HEK293 (cell line): ENCODE measurements around the gene TAS1R1.

ENCODE experiments used
- CTCF ChIA-PET: fragments of 350-600 bp; formaldehyde crosslinking; extraction: SDS; loops from one replicate; lab custom pipeline; 2021; ENCODE audit warnings: antibody characterized with exemption; lab: Yijun Ruan, JAX
- POLR2A ChIA-PET: fragments of 300-600 bp; formaldehyde crosslinking; extraction: SDS; loops from one replicate; lab custom pipeline; 2020; ENCODE audit warnings: antibody characterized with exemption, inconsistent platforms; lab: Yijun Ruan, JAX
- H3K27ac ChIP-seq: fragments of 200-500 bp; sonication (Bioruptor generic); 2 replicates; pipeline ENCODE4 v1.5.1; 2014; ENCODE audit warnings: low read depth, low read length, control low read depth, inconsistent platforms; ENCODE audit errors: extremely low read depth
- H3K36me3 ChIP-seq, 2 experiments: fragments of 200-500 bp in 1 of 2; sonication (Bioruptor generic) in 1 of 2; 1 replicate in 1 of 2; 2 replicates in 1 of 2; pipeline ENCODE4 v1.5.1; 2014 to 2017; ENCODE audit warnings: inconsistent platforms in 2 of 2, low read length in 2 of 2; ENCODE audit not compliant: control insufficient read depth in 2 of 2, insufficient read depth in 1 of 2
- H3K4me1 ChIP-seq: fragments of 200-500 bp; sonication (Bioruptor generic); 2 replicates; pipeline ENCODE4 v1.5.1; 2014; ENCODE audit warnings: mild to moderate bottlenecking, low read length, inconsistent platforms; ENCODE audit not compliant: control insufficient read depth, insufficient read depth
- H3K4me3 ChIP-seq: 2 replicates; pipeline ENCODE4 v1.5.1; 2011; ENCODE audit warnings: low read depth, mild to moderate bottlenecking, control low read depth, low read length, moderate library complexity
- H3K9me3 ChIP-seq: fragments of 200-500 bp; sonication (Bioruptor generic); 2 replicates; pipeline ENCODE4 v1.5.1; 2014; ENCODE audit warnings: low read depth, low read length, inconsistent platforms; ENCODE audit not compliant: control insufficient read depth, insufficient read depth
- BCL11B ChIP-seq: fragments of 450-650 bp; formaldehyde crosslinking; IDR thresholded peaks from 2 replicates; pipeline ENCODE4 v1.5.1; 2016; ENCODE audit warnings: low read depth, missing biosample characterization, missing genetic modification characterization
- CTCF ChIP-seq: fragments of 450-650 bp; formaldehyde crosslinking; IDR thresholded peaks from 2 replicates; pipeline ENCODE4 v1.5.1; 2016; ENCODE audit warnings: missing biosample characterization, missing genetic modification characterization
- EGR2 ChIP-seq: fragments of 450-650 bp; formaldehyde crosslinking; IDR thresholded peaks from 2 replicates; pipeline ENCODE4 v1.5.1; 2016; ENCODE audit warnings: low read depth, missing biosample characterization, missing genetic modification characterization
- FEZF1 ChIP-seq: fragments of 450-650 bp; formaldehyde crosslinking; IDR thresholded peaks from 2 replicates; pipeline ENCODE4 v1.5.1; 2016; ENCODE audit warnings: missing biosample characterization, missing genetic modification characterization
- GLIS2 ChIP-seq: fragments of 450-650 bp; formaldehyde crosslinking; IDR thresholded peaks from 2 replicates; pipeline ENCODE4 v1.5.1; 2016; ENCODE audit warnings: missing biosample characterization, missing genetic modification characterization
- INSM2 ChIP-seq: fragments of 450-650 bp; formaldehyde crosslinking; IDR thresholded peaks from 2 replicates; pipeline ENCODE4 v1.5.1; 2016; ENCODE audit warnings: missing biosample characterization, missing genetic modification characterization
- SP7 ChIP-seq: fragments of 450-650 bp; formaldehyde crosslinking; IDR thresholded peaks from 2 replicates; pipeline ENCODE4 v1.5.1; 2016; ENCODE audit warnings: missing biosample characterization, missing genetic modification characterization
- ZBTB21 ChIP-seq: fragments of 450-650 bp; formaldehyde crosslinking; IDR thresholded peaks from 2 replicates; pipeline ENCODE4 v1.5.1; 2017; ENCODE audit warnings: missing biosample characterization, missing genetic modification characterization
- ZBTB26 ChIP-seq: fragments of 450-650 bp; formaldehyde crosslinking; optimal IDR thresholded peaks from 2 replicates; pipeline ENCODE3; 2016; ENCODE audit warnings: missing biosample characterization, mild to moderate bottlenecking, missing genetic modification characterization
- ZFP3 ChIP-seq: fragments of 450-650 bp; formaldehyde crosslinking; IDR thresholded peaks from 2 replicates; pipeline ENCODE4 v1.5.1; 2016; ENCODE audit warnings: low read depth, missing biosample characterization, missing genetic modification characterization
- ZFP37 ChIP-seq: fragments of 450-650 bp; formaldehyde crosslinking; IDR thresholded peaks from 2 replicates; pipeline ENCODE4 v1.5.1; 2016; ENCODE audit warnings: missing biosample characterization, missing genetic modification characterization
- ZNF114 ChIP-seq: fragments of 450-650 bp; formaldehyde crosslinking; IDR thresholded peaks from 2 replicates; pipeline ENCODE4 v1.5.0; 2017; ENCODE audit warnings: missing biosample characterization, missing genetic modification characterization
- ZNF140 ChIP-seq: fragments of 450-650 bp; formaldehyde crosslinking; IDR thresholded peaks from 2 replicates; pipeline ENCODE4 v1.5.1; 2016; ENCODE audit warnings: missing biosample characterization, missing genetic modification characterization
- ZNF175 ChIP-seq: fragments of 450-650 bp; formaldehyde crosslinking; IDR thresholded peaks from 2 replicates; pipeline ENCODE4 v1.5.1; 2016; ENCODE audit warnings: missing biosample characterization, missing genetic modification characterization
- ZNF18 ChIP-seq: fragments of 450-650 bp; formaldehyde crosslinking; IDR thresholded peaks from 2 replicates; pipeline ENCODE4 v1.5.1; 2016; ENCODE audit warnings: missing biosample characterization, missing genetic modification characterization
- ZNF202 ChIP-seq: fragments of 450-650 bp; formaldehyde crosslinking; IDR thresholded peaks from 2 replicates; pipeline ENCODE4 v1.5.1; 2016; ENCODE audit warnings: missing biosample characterization, missing genetic modification characterization, borderline replicate concordance
- ZNF221 ChIP-seq: fragments of 450-650 bp; formaldehyde crosslinking; IDR thresholded peaks from 2 replicates; pipeline ENCODE4 v1.5.1; 2017; ENCODE audit warnings: missing biosample characterization, missing genetic modification characterization, borderline replicate concordance
- ZNF266 ChIP-seq: fragments of 450-650 bp; formaldehyde crosslinking; IDR thresholded peaks from 2 replicates; pipeline ENCODE4 v1.5.1; 2016; ENCODE audit warnings: missing biosample characterization, missing genetic modification characterization, low read depth
- ZNF473 ChIP-seq: fragments of 450-650 bp; formaldehyde crosslinking; IDR thresholded peaks from 2 replicates; pipeline ENCODE4 v1.5.1; 2017; ENCODE audit warnings: missing biosample characterization, missing genetic modification characterization
- ZNF558 ChIP-seq: fragments of 450-650 bp; formaldehyde crosslinking; IDR thresholded peaks from 2 replicates; pipeline ENCODE4 v1.5.1; 2016; ENCODE audit warnings: missing biosample characterization, missing genetic modification characterization
- ZNF571 ChIP-seq: fragments of 450-650 bp; formaldehyde crosslinking; IDR thresholded peaks from 2 replicates; pipeline ENCODE4 v1.5.0; 2017; ENCODE audit warnings: missing biosample characterization, missing genetic modification characterization
- ZNF629 ChIP-seq: fragments of 450-650 bp; formaldehyde crosslinking; IDR thresholded peaks from 2 replicates; pipeline ENCODE4 v1.5.1; 2017; ENCODE audit warnings: missing biosample characterization, missing genetic modification characterization
- ZNF664 ChIP-seq: fragments of 450-650 bp; formaldehyde crosslinking; IDR thresholded peaks from 2 replicates; pipeline ENCODE4 v1.5.1; 2016; ENCODE audit warnings: missing biosample characterization, missing genetic modification characterization
- ZNF670 ChIP-seq: fragments of 450-650 bp; formaldehyde crosslinking; IDR thresholded peaks from 2 replicates; pipeline ENCODE4 v1.5.1; 2016; ENCODE audit warnings: missing biosample characterization, missing genetic modification characterization, low read depth
- ZNF701 ChIP-seq: fragments of 450-650 bp; formaldehyde crosslinking; IDR thresholded peaks from 2 replicates; pipeline ENCODE4 v1.5.1; 2016; ENCODE audit warnings: missing biosample characterization, missing genetic modification characterization
- ZNF768 ChIP-seq: fragments of 450-650 bp; formaldehyde crosslinking; IDR thresholded peaks from 2 replicates; pipeline ENCODE4 v1.5.1; 2018; ENCODE audit warnings: missing biosample characterization, mild to moderate bottlenecking, missing genetic modification characterization
- ZSCAN16 ChIP-seq: fragments of 450-650 bp; formaldehyde crosslinking; IDR thresholded peaks from 2 replicates; pipeline ENCODE4 v1.5.1; 2016; ENCODE audit warnings: missing biosample characterization, missing genetic modification characterization
- ZXDB ChIP-seq: fragments of 450-650 bp; formaldehyde crosslinking; IDR thresholded peaks from 2 replicates; pipeline ENCODE4 v1.5.1; 2016; ENCODE audit warnings: missing biosample characterization, missing genetic modification characterization

The TAS1R1 gene

GRCh38 chr1:6574818-6575217 is 19.7 kb downstream of the TAS1R1 start (continued):
- TF ChIP-seq CTCF (tag by site-specific recombination) (no peak), BCL11B (no peak), ZNF114 (no peak)

- Histone ChIP-seq H3K36me3 (peaks cover 0 to 20% of the 10 kb centered on the region in 2 experiments; a peak in 1 of 3 replicates), H3K4me3 (no peak overlapping the region), H3K9me3 (no peaks in the 10 kb centered on the region), H3K4me1 (peaks cover 9% of the 10 kb centered on the region), H3K27ac (no peak overlapping the region)
- TF ChIP-seq ZNF175 (tag by site-specific recombination) (no peak), ZSCAN16 (tag by site-specific recombination) (no peak), ZNF701 (tag by site-specific recombination) (no peak), ZNF266 (no peak), GLIS2 (tag by site-specific recombination) (no peak), ZNF140 (no peak), ZFP3 (tag by site-specific recombination) (no peak), EGR2 (tag by site-specific recombination) (no peak), ZNF670 (tag by site-specific recombination) (no peak), ZNF558 (tag by site-specific recombination) (no peak), ZNF768 (tag by site-specific recombination) (no peak), ZNF571 (tag by site-specific recombination) (no peak), ZNF202 (tag by site-specific recombination) (no peak)
- CTCF ChIA-PET, result interaction anchor here (0.5 to 1.4 kb wide), 4 partner anchors 24 to 389 kb away, joined by 3 to 9 read pairs (median 4); partner anchors contain the start of gene NOL9
- POLR2A ChIA-PET, result no interaction called here
Observed at GRCh38 chr1:6577831-6578525, 22.9 kb downstream of the TAS1R1 start.

- Histone ChIP-seq H3K36me3 (peaks cover 0 to 20% of the 10 kb centered on the region in 2 experiments; a peak in 1 of 3 replicates), H3K27ac (no peak overlapping the region), H3K4me1 (peaks cover 9% of the 10 kb centered on the region), H3K4me3 (no peak overlapping the region; the same call in 1 of the 2 replicates), H3K9me3 (no peaks in the 10 kb centered on the region)
- CTCF ChIA-PET, result interaction anchor here (0.6 to 1.4 kb wide), 3 partner anchors 24 to 390 kb away, joined by 4 to 10 read pairs (median 9); partner anchors contain the start of genes NOL9 and TAS1R1
- POLR2A ChIA-PET, result interaction anchor here (1.8 kb wide), 1 partner anchor 12 kb away, joined by 12 read pairs; no protein-coding TSS in a partner anchor
- TF ChIP-seq ZNF266 (no peak), INSM2 (tag by site-specific recombination) (no peak), ZNF473 (tag by site-specific recombination) (no peak), ZNF18 (no peak), ZXDB (tag by site-specific recombination) (no peak), FEZF1 (no peak), ZNF664 (tag by site-specific recombination) (no peak), ZFP37 (tag by site-specific recombination) (no peak), ZBTB26 (tag by site-specific recombination) (no peak), ZNF221 (tag by site-specific recombination) (no peak), SP7 (tag by site-specific recombination) (no peak), ZNF629 (tag by site-specific recombination) (no peak), ZBTB21 (tag by site-specific recombination) (no peak)
Observed at GRCh38 chr1:6578624-6579373, 23.7 kb downstream of the TAS1R1 start.
